Endothelial cell of umbilical vein (primary cell): ENCODE results near the gene JCHAIN. TPM values are rescaled to one million over a fixed set of nuclear protein-coding genes. Genes with fewer than 3 reads are reported as not detected.
A peak's percentile ranks its signal among the peaks of the same experiment; 100 is the strongest.
"Not testable (repeated sequence)": the region's sequence is repeated elsewhere in the genome, so short reads cannot be mapped to it uniquely, and the experiment has no call there.

Experiments
- BruUV-seq: library from RNA; stranded (reverse); fragments of 400-500 nt; replicated peaks from 2 replicates; lab custom pipeline; 2021; lab: Mats Ljungman, UMichigan
- CTCF ChIA-PET: fragments of 300-600, 350-600 bp; sonication (Branson Sonifier 250); formaldehyde crosslinking; loops from one replicate; lab custom pipeline; 2021; ENCODE audit warnings: antibody characterized with exemption, inconsistent platforms; lab: Charles Lee
- POLR2A ChIA-PET: fragments of 300-600, 350-600 bp; sonication (Branson Sonifier 250); formaldehyde crosslinking; loops from one replicate; lab custom pipeline; 2021; ENCODE audit warnings: antibody characterized with exemption, inconsistent platforms; lab: Charles Lee
- DNase-seq: peaks from one replicate; pipeline ENCODE4 v3.0.0-alpha.2; 2011; ENCODE audit warnings: low read depth, low spot score
- FAIRE-seq: peaks from 2 replicates; lab custom pipeline; 2011; peaks lifted over from hg19 to GRCh38; lab: Jason Lieb, UNC
- H2AFZ ChIP-seq: 2 replicates; pipeline ENCODE4 v1.6.0; 2012; ENCODE audit warnings: low read depth, low read length, control low read depth, inconsistent platforms
- H3K27ac ChIP-seq: 2 replicates; pipeline ENCODE4 v1.5.1; 2011; ENCODE audit warnings: low read depth, mild to moderate bottlenecking, control low read depth, low read length, moderate library complexity; ENCODE audit not compliant: insufficient read depth
- H3K27me3 ChIP-seq, 2 experiments: 2 replicates each; pipeline versions ENCODE4 v1.6.0 to v1.6.1; 2011; ENCODE audit warnings: low read length in 2 of 2, mixed read lengths in 1 of 2; ENCODE audit not compliant: control insufficient read depth in 2 of 2, insufficient read depth in 2 of 2
- H3K36me3 ChIP-seq, 2 experiments: 2 replicates in 1 of 2; 3 replicates in 1 of 2; pipeline ENCODE4 v1.5.1; 2011; ENCODE audit warnings: low read length in 2 of 2, mild to moderate bottlenecking in 1 of 2, moderate library complexity in 1 of 2; ENCODE audit not compliant: control insufficient read depth in 2 of 2, insufficient read depth in 2 of 2; ENCODE audit errors: extremely low read depth in 1 of 2
- H3K4me1 ChIP-seq: 3 replicates; pipeline ENCODE4 v1.5.1; 2011; ENCODE audit warnings: mild to moderate bottlenecking, low read length; ENCODE audit not compliant: control insufficient read depth, insufficient read depth; ENCODE audit errors: extremely low read depth
- H3K4me2 ChIP-seq: 2 replicates; pipeline ENCODE4 v1.6.1; 2011; ENCODE audit warnings: low read length, control low read depth, mixed read lengths; ENCODE audit not compliant: insufficient read depth
- H3K4me3 ChIP-seq, 3 experiments: fragments of 200-600 bp in 1 of 3; sonication (generic), shearing (Covaris generic) in 1 of 3; replicated peaks in 1 of 3; 2 replicates each; pipeline ENCODE4 v1.5.1; 2011 to 2016; ENCODE audit warnings: control low read depth in 3 of 3, low read length in 3 of 3, mild to moderate bottlenecking in 2 of 3, inconsistent platforms in 1 of 3, low read depth in 1 of 3, moderate library complexity in 1 of 3; ENCODE audit not compliant: insufficient read depth in 1 of 3
- H3K79me2 ChIP-seq: 2 replicates; pipeline ENCODE4 v1.6.0; 2012; ENCODE audit warnings: low read length, inconsistent platforms; ENCODE audit not compliant: control insufficient read depth, insufficient read depth
- H3K9ac ChIP-seq: replicated peaks from 2 replicates; pipeline ENCODE3; 2011; ENCODE audit warnings: low read length, control low read depth; ENCODE audit not compliant: insufficient read depth; ENCODE audit errors: extremely low read depth
- H3K9me1 ChIP-seq: replicated peaks from 3 replicates; pipeline ENCODE4 v1.6.0; 2011; ENCODE audit warnings: mild to moderate bottlenecking, low read length; ENCODE audit not compliant: control insufficient read depth, insufficient read depth; ENCODE audit errors: extremely low read depth
- H3K9me3 ChIP-seq: replicated peaks from 2 replicates; pipeline ENCODE4 v1.5.1; 2012; ENCODE audit warnings: low read length, inconsistent platforms; ENCODE audit not compliant: control insufficient read depth, insufficient read depth
- H4K20me1 ChIP-seq: replicated peaks from 2 replicates; pipeline ENCODE3; 2011; ENCODE audit warnings: mild to moderate bottlenecking, low read length; ENCODE audit not compliant: control insufficient read depth, insufficient read depth; ENCODE audit errors: extremely low read depth
- FOS ChIP-seq: IDR thresholded peaks from 2 replicates; pipeline ENCODE4 v1.6.1; 2011; ENCODE audit warnings: mild to moderate bottlenecking, low read length, moderate library complexity, borderline replicate concordance; ENCODE audit not compliant: insufficient read depth
- MYC ChIP-seq: IDR thresholded peaks from one replicate; pipeline ENCODE4 v1.6.1; 2011; ENCODE audit warnings: mild to moderate bottlenecking, low read depth, low read length
- dilution Hi-C: fragments of 300-500 bp; cut with MboI; formaldehyde crosslinking; loops from one replicate; pipeline ENCODE4 v1.15.0; 2019; ENCODE audit warnings: low sequenced_read_pairs; ENCODE audit not compliant: extremely low pct_ligation_motif_present
- intact Hi-C: fragments of 100-400 bp; cut with micrococcal nuclease; formaldehyde crosslinking; loops from one replicate; pipeline ENCODE4 v1.10.0; 2022
- polyA plus RNA-seq, 4 experiments: library from polyadenylated mRNA; depleted of rRNA in 3 of 4; stranded (reverse) in 3 of 4; unstranded in 1 of 4; fragments of >200 nt; gene quantifications; 2 replicates each; pipeline versions ENCODE4 v1.2.1 to v1.2.3, GENCODE V29; 2011 to 2012; ENCODE audit warnings: missing spikeins in 1 of 4
- total RNA-seq: library from RNA; stranded (reverse); gene quantifications from 2 replicates; pipeline ENCODE4 v1.2.3, GENCODE V29; 2021

Gene JCHAIN
- total and polyA plus RNA-seq, 2 donors (not counting 3 experiments of a cell fraction or from before 2014, with no cell fraction given) = not detected

GRCh38 chr4:70703619-70704214, 37.4 kb upstream of the JCHAIN start:
- Histone ChIP-seq H3K4me2 (peak overlapping the region; percentile 100), H3K27me3 (no peaks in the 10 kb centered on the region), H2AFZ (peak overlapping the region; percentile 100), H3K79me2 (peaks cover 28% of the 10 kb centered on the region), H3K9me3 (no peaks in the 10 kb centered on the region), H3K9ac (peak overlapping the region; percentile 86), H3K27ac (peak overlapping the region; percentile 85), H3K4me3 (peak overlapping the region; percentile 73 to 93 (median 81)), H3K36me3 (no peaks in the 10 kb centered on the region), H3K4me1 (peaks cover 20% of the 10 kb centered on the region), H4K20me1 (no peaks in the 10 kb centered on the region), H3K9me1 (peaks cover 3% of the 10 kb centered on the region)
- no TSS peak for BruUV-seq
- intact Hi-C loops = loop anchor here (1.0 kb wide), 2 partner anchors 15 to 199 kb away; partner anchors contain the start of genes MOB1B and UTP3
- FAIRE-seq (peak; percentile 38), DNase-seq (peak; percentile 67)
- TF ChIP-seq MYC (no peak), FOS (peak; percentile 15)
- ChIA-PET POLR2A (interaction anchor here (0.6 to 2.2 kb wide), 3 partner anchors 15 to 125 kb away, joined by 3 to 12 read pairs (median 6); partner anchors contain the start of gene UTP3), CTCF (interaction anchor here (0.9 to 4.2 kb wide), 13 partner anchors 11 to 481 kb away, joined by 3 to 25 read pairs (median 5); partner anchors contain the start of genes DCK, GRSF1 and UTP3)
- dilution Hi-C loops = no loop called here

DNA sequence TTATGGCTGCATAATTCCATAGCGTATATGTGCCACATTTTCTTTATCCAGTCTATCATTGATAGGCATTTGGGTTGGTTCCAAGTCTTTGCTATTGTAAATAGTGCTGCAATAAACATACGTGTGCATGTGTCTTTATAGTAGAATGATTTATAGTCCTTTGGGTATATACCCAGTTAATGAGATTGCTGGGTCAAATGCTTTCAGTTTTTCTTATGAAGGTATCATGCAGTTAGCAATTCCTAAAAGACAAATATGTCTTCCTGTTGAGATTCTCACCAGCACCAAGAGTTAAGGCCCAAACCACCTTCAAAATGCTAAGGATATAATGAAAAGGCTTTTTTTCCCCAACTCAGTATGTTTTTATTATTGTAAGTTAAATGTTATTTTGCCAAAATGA, 36.3 kb upstream of the JCHAIN start:
- H4K20me1 ChIP-seq, BruUV-seq, H3K9me1 ChIP-seq, dilution Hi-C loops, H3K27me3 ChIP-seq, H3K27ac ChIP-seq, H3K9me3 ChIP-seq, POLR2A ChIA-PET, H3K4me2 ChIP-seq, H3K9ac ChIP-seq, FAIRE-seq, H2AFZ ChIP-seq, H3K36me3 ChIP-seq, intact Hi-C loops, H3K4me3 ChIP-seq, DNase-seq: not testable (repeated sequence)
- CTCF ChIA-PET = interaction anchor here (4.2 kb wide), 1 partner anchor 33 kb away, joined by 25 read pairs; no protein-coding TSS in a partner anchor
- Histone ChIP-seq H3K4me1 (peaks cover 20% of the 10 kb centered on the region), H3K79me2 (peaks cover 19% of the 10 kb centered on the region)
